ENCODE results near the gene SLC6A19.

SLC6A19 gene

DNA sequence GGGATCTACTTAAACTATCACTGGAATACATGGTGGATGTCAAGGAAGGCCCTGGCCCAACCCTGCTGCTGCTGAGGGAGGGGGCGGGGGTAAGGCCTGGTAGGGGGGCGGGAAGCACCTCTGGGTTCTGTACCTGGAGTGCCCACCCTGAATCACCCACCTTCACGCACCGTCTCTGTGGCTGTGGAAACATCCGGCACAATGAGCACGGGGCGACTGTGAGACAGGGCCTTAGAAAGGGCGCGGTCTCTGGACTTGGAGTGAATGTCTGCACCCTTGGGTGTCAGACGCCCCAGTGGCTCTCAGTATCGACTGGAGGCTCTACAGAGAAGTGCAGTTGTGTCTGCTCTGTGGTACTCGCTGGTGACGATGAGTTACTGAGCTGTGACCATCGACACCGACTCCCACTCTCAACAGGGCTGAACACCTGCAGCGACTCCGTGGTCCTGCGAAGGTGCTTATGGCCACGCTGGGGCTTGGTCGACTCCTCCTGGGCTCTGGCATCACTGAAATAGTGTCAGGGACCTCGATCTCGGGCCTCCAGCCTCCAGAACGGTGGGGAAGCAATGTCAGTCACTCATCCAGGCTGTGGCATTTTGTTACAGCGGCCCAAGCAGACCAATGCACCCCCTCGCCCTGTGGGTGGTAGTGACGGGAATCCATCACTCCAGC, 25.5 kb upstream of the SLC6A19 start:
- no peaks in the 10 kb centered on the region for H3K36me3 ChIP-seq (ENCODE audit: insufficient read depth, low read length)
- WGBS = 96% methylated on average over 25 of the region's 26 CpGs
- H3K4me1 ChIP-seq (ENCODE audit: insufficient read depth, low read length) = no peaks in the 10 kb centered on the region
- no peak overlapping the region for H3K27ac ChIP-seq (ENCODE audit: low read depth, low read length)
- no peak overlapping the region for H3K4me3 ChIP-seq (ENCODE audit: low read length)
- no peaks in the 10 kb centered on the region for H3K27me3 ChIP-seq (ENCODE audit: insufficient read depth, low read length)
- no peak overlapping the region for H3K9ac ChIP-seq (ENCODE audit: low read depth, low read length)
- H3K9me3 ChIP-seq (ENCODE audit: insufficient read depth, low read depth, low read length) = no peaks in the 10 kb centered on the region

DNA sequence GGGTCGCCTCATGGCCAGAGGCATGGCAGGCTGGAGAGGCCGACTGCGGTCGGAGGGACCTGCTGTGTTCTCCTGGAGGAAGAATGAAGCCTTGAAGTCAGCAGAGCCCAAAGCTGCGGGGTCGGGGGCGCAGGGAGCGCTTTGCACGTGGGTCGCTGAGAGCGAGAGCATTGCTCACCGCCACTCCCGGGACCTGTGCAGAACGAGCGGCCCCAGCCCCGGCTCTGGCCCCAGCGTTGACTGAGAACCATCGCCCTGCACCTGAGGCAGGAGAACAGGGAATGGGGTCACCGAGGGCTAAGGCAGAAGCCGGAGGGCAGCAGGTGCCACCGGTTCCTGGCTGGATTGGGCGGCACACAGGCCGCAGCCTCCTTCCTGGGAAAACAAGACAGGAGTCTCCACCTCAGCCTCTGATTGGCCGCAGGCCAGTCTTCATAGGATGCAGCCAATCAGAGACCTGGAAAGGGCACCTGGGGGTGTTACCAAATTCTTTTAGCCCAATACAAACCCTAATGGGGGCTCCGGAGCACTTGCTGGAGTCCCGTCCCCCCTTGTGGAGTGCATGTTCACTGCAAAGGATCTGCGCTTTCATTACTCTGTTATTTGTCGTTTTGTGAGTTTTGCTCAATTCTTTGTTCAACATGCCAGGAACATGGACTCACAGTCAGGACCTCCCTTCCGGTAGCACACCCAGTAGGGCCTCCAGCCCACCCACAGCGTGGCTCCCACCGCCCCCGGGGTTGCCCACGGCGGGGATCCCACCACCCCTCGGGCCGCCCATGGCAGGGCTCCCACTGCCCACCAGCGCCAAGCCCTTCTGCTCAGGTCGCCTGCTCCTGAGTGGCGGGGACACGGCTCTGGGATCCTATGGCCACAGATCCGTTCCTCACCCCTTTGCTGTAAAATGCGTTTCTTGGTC, 24.7 kb upstream of the SLC6A19 start:
- H3K36me3 ChIP-seq (ENCODE audit: insufficient read depth, low read length) = no peaks in the 10 kb centered on the region
- WGBS = 90% methylated on average over 42 of the region's 42 CpGs
- no peak overlapping the region for H3K9ac ChIP-seq (ENCODE audit: low read depth, low read length)
- no peak overlapping the region for H3K4me3 ChIP-seq (ENCODE audit: low read length)
- no peaks in the 10 kb centered on the region for H3K4me1 ChIP-seq (ENCODE audit: insufficient read depth, low read length)
- no peaks in the 10 kb centered on the region for H3K27me3 ChIP-seq (ENCODE audit: insufficient read depth, low read length)
- no peak overlapping the region for H3K27ac ChIP-seq (ENCODE audit: low read depth, low read length)
- H3K9me3 ChIP-seq (ENCODE audit: insufficient read depth, low read depth, low read length) = no peaks in the 10 kb centered on the region

DNA sequence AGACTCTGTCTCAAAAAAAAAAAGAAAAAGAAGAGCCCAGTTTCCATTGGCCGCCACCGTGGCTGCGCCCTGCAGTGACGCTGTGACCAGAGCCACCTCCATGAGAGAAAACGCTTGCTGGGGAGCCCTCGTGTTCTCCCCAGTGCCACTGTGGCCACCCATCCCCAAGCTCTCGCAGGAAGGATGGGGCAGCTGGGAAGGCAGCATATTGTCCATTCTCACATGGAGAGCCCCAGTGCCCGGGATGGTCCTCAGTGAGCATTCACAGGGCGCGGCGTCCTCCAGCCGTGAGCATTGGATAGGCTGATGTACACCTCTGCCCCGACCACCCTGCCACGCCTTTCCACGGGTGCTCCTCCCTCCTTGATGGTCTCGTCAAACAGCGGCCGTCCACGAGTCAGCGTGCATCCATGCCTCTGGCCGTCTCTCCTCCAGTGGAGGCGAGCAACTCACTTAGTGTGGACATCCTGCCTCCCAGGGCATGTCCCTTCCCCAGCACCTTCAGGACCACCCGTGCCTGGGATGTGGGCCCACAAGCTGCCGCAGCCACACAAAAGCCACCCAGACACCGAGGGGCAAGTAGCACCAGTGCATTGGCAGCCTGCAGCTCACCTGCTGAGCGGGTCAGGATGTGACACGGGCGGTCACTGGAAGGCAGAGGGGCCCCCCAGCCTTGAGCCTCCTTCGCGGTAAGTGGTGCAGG, 23.4 kb upstream of the SLC6A19 start:
- Histone ChIP-seq H3K4me3 (ENCODE audit: low read length) (no peak overlapping the region), H3K4me1 (ENCODE audit: insufficient read depth, low read length) (no peaks in the 10 kb centered on the region), H3K9me3 (ENCODE audit: insufficient read depth, low read depth, low read length) (no peaks in the 10 kb centered on the region), H3K27me3 (ENCODE audit: insufficient read depth, low read length) (no peaks in the 10 kb centered on the region), H3K9ac (ENCODE audit: low read depth, low read length) (no peak overlapping the region), H3K36me3 (ENCODE audit: insufficient read depth, low read length) (no peaks in the 10 kb centered on the region), H3K27ac (ENCODE audit: low read depth, low read length) (no peak overlapping the region)
- WGBS = 93% methylated on average over 30 of the region's 30 CpGs

DNA sequence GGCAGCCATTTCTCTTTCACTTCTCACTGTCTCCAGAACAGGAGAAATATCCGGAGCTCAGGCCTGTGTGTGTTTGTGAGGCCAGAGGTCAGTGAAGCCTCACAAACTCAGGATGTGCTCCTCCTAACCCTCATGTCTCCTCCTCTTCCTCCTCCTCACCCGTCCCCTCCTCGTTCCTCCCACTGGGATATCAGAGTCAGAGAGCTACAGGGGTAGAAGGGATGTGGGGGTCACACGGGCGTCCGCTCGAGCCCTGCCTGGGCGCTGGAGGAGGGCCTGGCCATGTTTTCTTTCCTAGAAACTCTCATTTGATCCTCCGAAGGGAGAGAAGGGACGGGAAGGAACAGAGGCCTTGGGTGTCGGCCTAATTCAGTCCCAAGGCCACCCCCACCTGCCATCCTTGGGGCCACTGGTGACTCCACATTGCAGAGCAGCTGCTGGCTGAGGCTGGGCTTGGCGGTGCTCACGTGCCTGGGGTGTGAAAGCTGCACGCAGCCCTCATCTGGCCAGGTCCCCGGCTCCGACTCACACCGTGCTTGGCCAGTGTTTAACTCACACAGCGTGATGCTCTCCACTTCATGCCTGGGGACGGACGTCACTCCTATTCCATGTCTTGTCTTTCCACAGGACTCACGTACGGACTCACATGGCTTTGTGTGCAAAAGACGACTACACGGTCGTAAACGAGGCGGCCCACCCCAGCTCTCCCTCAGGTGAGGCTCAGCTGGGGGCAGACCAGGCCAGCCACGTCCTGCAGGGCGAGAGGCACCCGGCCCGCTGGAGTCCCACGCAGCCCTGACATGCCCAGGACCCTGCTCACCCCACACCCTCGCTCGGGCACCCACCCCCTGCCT, 22.6 kb upstream of the SLC6A19 start:
- no peaks in the 10 kb centered on the region for H3K36me3 ChIP-seq (ENCODE audit: insufficient read depth, low read length)
- no peak overlapping the region for H3K4me3 ChIP-seq (ENCODE audit: low read length)
- no peak overlapping the region for H3K27ac ChIP-seq (ENCODE audit: low read depth, low read length)
- H3K9ac ChIP-seq (ENCODE audit: low read depth, low read length) = no peak overlapping the region
- H3K27me3 ChIP-seq (ENCODE audit: insufficient read depth, low read length) = no peaks in the 10 kb centered on the region
- WGBS = 90% methylated on average over 30 of the region's 34 CpGs
- H3K9me3 ChIP-seq (ENCODE audit: insufficient read depth, low read depth, low read length) = no peaks in the 10 kb centered on the region
- H3K4me1 ChIP-seq (ENCODE audit: insufficient read depth, low read length) = no peaks in the 10 kb centered on the region

DNA sequence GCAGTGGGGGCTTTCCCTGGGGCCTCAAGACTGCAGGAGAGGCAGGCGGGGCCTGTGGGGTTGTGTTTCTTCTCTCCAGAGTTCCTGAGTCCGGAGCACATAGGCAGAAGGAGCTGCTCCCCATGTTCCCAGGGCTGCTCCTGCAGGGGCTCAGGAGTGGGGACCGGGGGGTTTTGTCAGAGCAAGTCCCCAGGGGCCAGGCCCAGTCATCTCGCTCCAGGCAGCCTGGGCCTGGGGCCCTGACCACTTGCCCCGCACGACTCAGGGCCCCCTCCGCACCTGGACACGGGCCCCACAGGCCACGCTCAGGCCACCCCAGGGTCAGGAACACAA, 22.0 kb upstream of the SLC6A19 start:
- WGBS = 93% methylated on average over 9 of the region's 9 CpGs
- H3K4me3 ChIP-seq (ENCODE audit: low read length) = no peak overlapping the region
- H3K9ac ChIP-seq (ENCODE audit: low read depth, low read length) = no peak overlapping the region
- no peak overlapping the region for H3K27ac ChIP-seq (ENCODE audit: low read depth, low read length)
- H3K9me3 ChIP-seq (ENCODE audit: insufficient read depth, low read depth, low read length) = no peaks in the 10 kb centered on the region
- no peaks in the 10 kb centered on the region for H3K4me1 ChIP-seq (ENCODE audit: insufficient read depth, low read length)
- H3K36me3 ChIP-seq (ENCODE audit: insufficient read depth, low read length) = no peaks in the 10 kb centered on the region
- H3K27me3 ChIP-seq (ENCODE audit: insufficient read depth, low read length) = no peaks in the 10 kb centered on the region

DNA sequence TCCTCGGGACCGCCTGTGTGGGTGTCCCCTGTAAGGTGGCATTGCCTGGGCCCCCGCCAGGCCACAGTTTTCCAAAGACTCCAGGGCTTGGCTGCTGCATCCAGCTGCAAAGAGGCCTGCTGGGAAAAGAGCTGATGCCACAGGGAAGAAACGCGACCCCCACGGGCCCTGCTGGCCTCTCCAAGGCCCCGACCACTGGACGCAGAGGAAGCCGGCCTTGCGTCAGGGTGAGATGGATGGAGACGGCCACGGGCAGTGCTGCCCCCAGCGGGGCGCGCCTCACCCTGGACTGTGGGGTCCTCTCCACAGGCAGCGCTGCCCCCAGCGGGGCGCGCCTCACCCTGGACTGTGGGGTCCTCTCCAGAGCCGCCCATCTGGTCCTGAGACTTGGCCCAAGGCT, 21.3 kb upstream of the SLC6A19 start:
- Histone ChIP-seq H3K27ac (ENCODE audit: low read depth, low read length) (no peak overlapping the region), H3K36me3 (ENCODE audit: insufficient read depth, low read length) (no peaks in the 10 kb centered on the region), H3K4me1 (ENCODE audit: insufficient read depth, low read length) (no peaks in the 10 kb centered on the region), H3K9me3 (ENCODE audit: insufficient read depth, low read depth, low read length) (no peaks in the 10 kb centered on the region), H3K9ac (ENCODE audit: low read depth, low read length) (no peak overlapping the region), H3K27me3 (ENCODE audit: insufficient read depth, low read length) (no peaks in the 10 kb centered on the region), H3K4me3 (ENCODE audit: low read length) (no peak overlapping the region)
- 94% methylated on average over 20 of the region's 20 CpGs for whole genome bisulfite sequencing

DNA sequence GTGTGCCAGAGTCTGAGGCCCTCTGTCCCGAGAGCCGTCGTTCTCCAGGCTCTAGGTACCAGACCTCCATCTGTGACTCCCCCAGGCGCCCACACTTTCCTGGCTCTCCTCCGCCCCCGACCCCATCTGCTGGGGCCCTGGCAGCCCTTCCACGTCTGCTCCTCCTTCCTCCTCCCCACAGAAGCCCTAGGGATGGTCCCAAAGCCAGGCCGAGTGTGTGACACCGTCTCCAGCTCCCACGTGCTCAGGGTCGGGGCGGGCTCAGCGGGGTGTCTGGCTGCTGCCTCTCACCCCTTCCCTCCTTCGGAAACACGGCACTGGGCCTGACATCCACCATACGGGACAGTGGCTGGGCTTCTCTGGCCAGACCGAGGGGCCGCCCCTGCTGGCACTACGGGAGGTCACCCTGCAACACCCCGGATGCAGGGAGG, 20.5 kb upstream of the SLC6A19 start:
- Histone ChIP-seq H3K36me3 (ENCODE audit: insufficient read depth, low read length) (no peaks in the 10 kb centered on the region), H3K9ac (ENCODE audit: low read depth, low read length) (no peak overlapping the region), H3K27me3 (ENCODE audit: insufficient read depth, low read length) (no peaks in the 10 kb centered on the region), H3K9me3 (ENCODE audit: insufficient read depth, low read depth, low read length) (no peaks in the 10 kb centered on the region), H3K4me1 (ENCODE audit: insufficient read depth, low read length) (no peaks in the 10 kb centered on the region), H3K4me3 (ENCODE audit: low read length) (no peak overlapping the region), H3K27ac (ENCODE audit: low read depth, low read length) (no peak overlapping the region)
- 88% methylated on average over 20 of the region's 20 CpGs for WGBS

DNA sequence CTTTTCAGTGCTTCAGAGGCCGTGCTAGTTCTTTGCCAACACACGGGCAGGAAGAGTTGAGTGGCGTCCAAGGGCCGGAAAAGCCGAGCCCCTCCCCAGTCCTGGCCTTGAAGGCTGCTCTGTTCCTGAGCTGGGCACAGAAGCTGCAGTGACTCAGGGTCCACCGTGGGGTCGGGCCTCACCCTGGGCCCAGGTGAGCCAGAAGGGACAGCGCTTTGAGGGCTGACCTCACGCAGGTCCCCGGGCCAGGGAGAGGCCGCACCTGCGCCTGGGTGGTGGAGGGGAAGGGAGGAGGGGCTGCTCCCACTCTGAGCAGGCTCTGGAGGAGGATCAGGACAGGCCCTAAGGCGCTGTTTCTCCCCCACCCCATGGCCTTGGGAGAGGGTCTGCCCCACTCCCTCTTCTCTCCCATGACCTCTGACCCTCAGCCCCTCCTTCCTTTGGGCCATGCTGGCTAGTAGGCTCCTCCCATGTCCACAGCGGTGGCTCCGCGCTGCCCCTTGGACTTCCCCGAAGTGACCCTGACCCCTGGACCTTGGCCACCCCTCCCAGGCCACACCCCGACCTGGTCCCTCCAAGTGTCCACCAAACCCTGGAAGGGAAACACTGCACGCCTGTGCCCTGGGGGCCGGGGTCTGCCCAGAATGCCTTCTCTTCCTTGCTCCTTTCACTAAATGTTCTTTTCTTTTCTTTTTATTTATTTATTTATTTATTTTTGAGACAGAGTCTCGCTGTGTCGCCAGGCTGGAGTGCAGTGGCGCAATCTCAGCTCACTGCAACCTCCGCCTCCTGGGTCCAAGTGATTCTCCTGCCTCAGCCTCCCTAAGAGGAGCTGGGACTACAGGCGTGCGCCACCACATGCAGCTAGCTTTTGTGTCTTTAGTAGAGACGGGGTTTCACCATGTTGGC, 19.7 kb upstream of the SLC6A19 start:
- Histone ChIP-seq H3K36me3 (ENCODE audit: insufficient read depth, low read length) (no peaks in the 10 kb centered on the region), H3K27ac (ENCODE audit: low read depth, low read length) (no peak overlapping the region), H3K9me3 (ENCODE audit: insufficient read depth, low read depth, low read length) (no peaks in the 10 kb centered on the region), H3K9ac (ENCODE audit: low read depth, low read length) (no peak overlapping the region), H3K4me1 (ENCODE audit: insufficient read depth, low read length) (no peaks in the 10 kb centered on the region), H3K27me3 (ENCODE audit: insufficient read depth, low read length) (no peaks in the 10 kb centered on the region), H3K4me3 (ENCODE audit: low read length) (no peak overlapping the region)
- 88% methylated on average over 27 of the region's 27 CpGs for WGBS

DNA sequence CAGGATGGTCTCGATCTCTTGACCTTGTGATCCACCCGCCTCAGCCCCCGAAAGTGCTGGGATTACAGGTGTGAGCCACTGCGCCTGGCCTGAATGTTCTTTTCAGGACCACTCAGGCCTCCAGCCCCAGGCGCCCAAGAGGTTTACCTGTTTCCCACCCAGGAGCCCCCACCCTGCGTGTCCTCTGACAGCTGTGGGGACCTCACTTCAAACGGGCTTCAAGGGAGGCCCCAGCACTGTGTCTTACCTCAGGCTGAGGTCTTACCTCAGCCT, 19.1 kb upstream of the SLC6A19 start:
- H3K36me3 ChIP-seq (ENCODE audit: insufficient read depth, low read length) = no peaks in the 10 kb centered on the region
- H3K27me3 ChIP-seq (ENCODE audit: insufficient read depth, low read length) = no peaks in the 10 kb centered on the region
- H3K9me3 ChIP-seq (ENCODE audit: insufficient read depth, low read depth, low read length) = no peaks in the 10 kb centered on the region
- H3K4me1 ChIP-seq (ENCODE audit: insufficient read depth, low read length) = no peaks in the 10 kb centered on the region
- 86% methylated on average over 7 of the region's 7 CpGs for WGBS
- no peak overlapping the region for H3K27ac ChIP-seq (ENCODE audit: low read depth, low read length)
- no peak overlapping the region for H3K4me3 ChIP-seq (ENCODE audit: low read length)
- H3K9ac ChIP-seq (ENCODE audit: low read depth, low read length) = no peak overlapping the region

DNA sequence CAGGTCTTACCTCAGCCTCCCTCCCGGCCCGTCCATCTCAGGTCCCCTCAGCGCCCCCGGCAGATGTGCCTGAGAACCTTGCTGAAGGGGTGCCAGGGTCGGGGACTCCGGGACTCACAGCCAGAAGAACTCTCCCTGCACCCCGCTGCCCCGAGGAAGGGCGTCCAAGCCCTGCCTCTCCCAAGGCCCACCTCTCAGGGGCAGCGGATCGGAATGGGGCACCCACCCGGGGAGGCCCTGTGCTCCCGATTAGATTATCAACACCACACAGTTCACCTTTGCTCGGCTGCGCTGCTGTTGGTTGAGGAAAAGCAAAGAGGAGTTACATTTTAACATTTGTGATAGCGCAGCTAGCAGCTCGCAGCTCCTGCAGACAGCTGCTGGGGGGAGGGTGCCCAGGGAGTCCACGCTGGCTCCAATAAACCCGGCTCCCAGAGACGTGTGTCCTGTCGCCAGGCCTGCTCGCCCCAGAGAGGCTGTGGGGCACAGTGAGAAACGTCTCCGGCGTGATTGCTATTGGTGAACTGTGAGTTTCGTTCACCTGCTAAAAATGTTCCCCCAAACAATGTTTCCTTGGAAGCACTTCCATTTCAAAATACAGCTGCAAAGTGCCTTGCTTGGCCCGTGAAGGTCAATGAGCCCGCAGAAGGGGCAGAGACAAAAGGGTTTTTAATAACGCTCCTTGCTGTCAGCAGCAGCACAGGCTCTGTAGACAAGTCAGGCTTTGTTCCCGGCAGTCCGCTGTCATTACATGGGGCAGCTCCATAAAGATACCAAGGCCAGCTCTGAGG, 18.6 kb upstream of the SLC6A19 start:
- no peak overlapping the region for H3K9ac ChIP-seq (ENCODE audit: low read depth, low read length)

More for the DNA sequence above, 18.6 kb upstream of the SLC6A19 start:
- WGBS = 91% methylated on average over 31 of the region's 31 CpGs
- Histone ChIP-seq H3K27me3 (ENCODE audit: insufficient read depth, low read length) (no peaks in the 10 kb centered on the region), H3K27ac (ENCODE audit: low read depth, low read length) (no peak overlapping the region), H3K4me3 (ENCODE audit: low read length) (no peak overlapping the region), H3K4me1 (ENCODE audit: insufficient read depth, low read length) (no peaks in the 10 kb centered on the region), H3K9me3 (ENCODE audit: insufficient read depth, low read depth, low read length) (no peaks in the 10 kb centered on the region), H3K36me3 (ENCODE audit: insufficient read depth, low read length) (no peaks in the 10 kb centered on the region)

Measured in HUES64 (cell line).